Tibial nerve (tissue), 4 donors: Measurements from ENCODE around the gene C1GALT1C1L. TPM values are rescaled to one million over a fixed set of nuclear protein-coding genes. Genes with fewer than 3 reads are reported as not detected.

Experiments
- DNase-seq, 2 donors: peaks; one replicate each; pipeline ENCODE4 v3.0.0-alpha.2; 2019; ENCODE audit warnings: low spot score in 2 of 2
- H3K27ac ChIP-seq, 4 donors: fragments of 200-600 bp; sonication (generic) in 3 of 4; one replicate each; pipeline ENCODE4 v1.5.1; 2017 to 2019; ENCODE audit warnings: mild to moderate bottlenecking in 1 of 4
- H3K27me3 ChIP-seq, 2 donors: fragments of 200-600 bp; sonication (generic) in 1 of 2; one replicate each; pipeline versions ENCODE4 v1.5.1 to v1.6.0; 2017 to 2019
- H3K36me3 ChIP-seq, 3 donors: fragments of 200-600 bp; sonication (generic); one replicate each; pipeline ENCODE4 v1.5.1; 2018 to 2019
- H3K4me1 ChIP-seq, 4 donors: fragments of 200-600 bp; sonication (generic) in 3 of 4; one replicate each; pipeline ENCODE4 v1.5.1; 2017 to 2019
- H3K4me3 ChIP-seq, 4 donors: fragments of 200-600 bp; sonication (generic) in 3 of 4; one replicate each; pipeline ENCODE4 v1.5.1; 2017 to 2019; ENCODE audit warnings: mild to moderate bottlenecking in 1 of 4, moderate library complexity in 1 of 4
- H3K9me3 ChIP-seq, 4 donors: fragments of 200-600 bp; sonication (generic) in 3 of 4; one replicate each; pipeline ENCODE4 v1.5.1; 2017 to 2019
- CTCF ChIP-seq, 5 experiments: fragments of 200-600 bp in 3 of 5; fragments of 450-650 bp in 2 of 5; sonication (generic) in 3 of 5; IDR thresholded peaks; one replicate each; pipeline ENCODE4 v1.5.1; 2016 to 2019; ENCODE audit warnings: antibody characterized with exemption in 5 of 5, mild to moderate bottlenecking in 3 of 5, moderate library complexity in 2 of 5
- EP300 ChIP-seq, 2 donors: sonication (generic); formaldehyde crosslinking; IDR thresholded peaks; one replicate each; pipeline ENCODE4 v1.6.1; 2017; ENCODE audit warnings: antibody characterized with exemption in 2 of 2, mild to moderate bottlenecking in 1 of 2
- POLR2A ChIP-seq, 2 donors: fragments of 450-650 bp; IDR thresholded peaks; one replicate each; pipeline ENCODE4 v1.6.1; 2017; ENCODE audit warnings: antibody characterized with exemption in 2 of 2, mild to moderate bottlenecking in 2 of 2, moderate library complexity in 2 of 2
- WGBS, 2 donors: methylation state at CpG; one replicate each; pipeline ENCODE4 v1.1.5; 2018; 5-methylcytosine and 5-hydroxymethylcytosine counted together
- total RNA-seq, 4 donors: library from RNA; depleted of rRNA; stranded (reverse); fragments of >200 nt; gene quantifications; one replicate each; pipeline ENCODE4 v1.1.0, GENCODE V29; 2016

The C1GALT1C1L gene
- total RNA-seq, 4 donors from 2014 or later: 0.42 to 0.98 (median 0.87) TPM; not detected in 1

- no peak for TF ChIP-seq EP300 (IDR thresholded peaks at IDR 0.05)
- TF ChIP-seq CTCF (IDR thresholded peaks at IDR 0.05): no peak
- no peak for TF ChIP-seq POLR2A (IDR thresholded peaks at IDR 0.05)
- H3K27ac ChIP-seq: no peak overlapping the region
- no peaks in the 10 kb centered on the region for H3K36me3 ChIP-seq
- no peaks in the 10 kb centered on the region for H3K27me3 ChIP-seq
- DNase-seq: no peak
- no peaks in the 10 kb centered on the region for H3K4me1 ChIP-seq
- H3K4me3 ChIP-seq: no peak overlapping the region
- H3K9me3 ChIP-seq: no peaks in the 10 kb centered on the region
These were observed 41.1 kb upstream of the C1GALT1C1L start for GRCh38 chr2:43717322-43717721.

GRCh38 chr2:43715300-43716098 lies 39.3 kb upstream of the C1GALT1C1L start:
- no peaks in the 10 kb centered on the region for H3K9me3 ChIP-seq
- TF ChIP-seq CTCF (IDR thresholded peaks at IDR 0.05): no peak
- TF ChIP-seq EP300 (IDR thresholded peaks at IDR 0.05): no peak
- no peak for TF ChIP-seq POLR2A (IDR thresholded peaks at IDR 0.05)
- no peaks in the 10 kb centered on the region for H3K36me3 ChIP-seq
- no peaks in the 10 kb centered on the region for H3K27me3 ChIP-seq
- H3K4me3 ChIP-seq: no peak overlapping the region
- no peaks in the 10 kb centered on the region for H3K4me1 ChIP-seq
- no peak for DNase-seq
- no peak overlapping the region for H3K27ac ChIP-seq
- 87 to 90% methylated on average over 4 of the region's 4 CpGs for WGBS, 2 donors

- Histone ChIP-seq H3K27me3 (no peaks in the 10 kb centered on the region), H3K4me3 (no peak overlapping the region), H3K36me3 (peaks cover 0 to 6% (median 0%) of the 10 kb centered on the region in 3 donors), H3K4me1 (no peaks in the 10 kb centered on the region), H3K9me3 (no peaks in the 10 kb centered on the region), H3K27ac (no peak overlapping the region)
- no peak for DNase-seq
- WGBS, 2 donors: 19 to 46% methylated on average over 2 of the region's 2 CpGs
- TF ChIP-seq POLR2A (IDR thresholded peaks at IDR 0.05) (no peak), CTCF (IDR thresholded peaks at IDR 0.05) (no peak), EP300 (IDR thresholded peaks at IDR 0.05) (no peak)
These were observed 37.9 kb upstream of the C1GALT1C1L start for GRCh38 chr2:43714164-43714563.

- no peaks in the 10 kb centered on the region for H3K4me1 ChIP-seq
- DNase-seq: no peak
- no peaks in the 10 kb centered on the region for H3K9me3 ChIP-seq
- no peaks in the 10 kb centered on the region for H3K27me3 ChIP-seq
- no peak overlapping the region for H3K4me3 ChIP-seq
- TF ChIP-seq POLR2A (IDR thresholded peaks at IDR 0.05): no peak
- no peak for TF ChIP-seq CTCF (IDR thresholded peaks at IDR 0.05)
- no peak for TF ChIP-seq EP300 (IDR thresholded peaks at IDR 0.05)
- H3K36me3 ChIP-seq: peaks cover 0 to 12% (median 0%) of the 10 kb centered on the region in 3 donors
- H3K27ac ChIP-seq: no peak overlapping the region
These were observed 34.6 kb upstream of the C1GALT1C1L start for GRCh38 chr2:43710866-43711265.

GRCh38 chr2:43708891-43709290 lies 32.7 kb upstream of the C1GALT1C1L start:
- Histone ChIP-seq H3K27ac (no peak overlapping the region), H3K27me3 (no peaks in the 10 kb centered on the region), H3K4me3 (no peak overlapping the region), H3K4me1 (no peaks in the 10 kb centered on the region), H3K36me3 (peaks cover 0 to 12% (median 0%) of the 10 kb centered on the region in 3 donors), H3K9me3 (no peaks in the 10 kb centered on the region)
- TF ChIP-seq POLR2A (IDR thresholded peaks at IDR 0.05): no peak
- TF ChIP-seq CTCF (IDR thresholded peaks at IDR 0.05): no peak
- no peak for TF ChIP-seq EP300 (IDR thresholded peaks at IDR 0.05)
- DNase-seq: no peak
